Neural cell (in vitro differentiated cells): ENCODE data around the gene SLC30A7. TPM values are rescaled to one million over a fixed set of nuclear protein-coding genes. Genes with fewer than 3 reads are reported as not detected.

Experiments used
- H2AFZ ChIP-seq: fragments of 200-600, 300-800 bp; sonication (generic), shearing (Covaris generic); 2 replicates; pipeline ENCODE4 v1.6.0; 2014; ENCODE audit warnings: low read depth, mild to moderate bottlenecking, antibody characterized with exemption, low read length, moderate library complexity
- H3F3A ChIP-seq: fragments of 200-600 bp; shearing (Covaris generic); 2 replicates; pipeline ENCODE4 v1.6.1; 2016; ENCODE audit warnings: mild to moderate bottlenecking, moderate library complexity, mixed read lengths, antibody characterized with exemption, low read length; ENCODE audit not compliant: insufficient read depth, poor library complexity, severe bottlenecking
- H3K27ac ChIP-seq: fragments of 200-600, 300-800 bp; sonication (generic), shearing (Covaris generic); 2 replicates; pipeline ENCODE4 v1.5.1; 2014; ENCODE audit warnings: mild to moderate bottlenecking, low read length, moderate library complexity
- H3K27me3 ChIP-seq: fragments of 300-800, 200-600 bp; sonication (generic), shearing (Covaris generic); 2 replicates; pipeline ENCODE4 v1.6.0; 2014; ENCODE audit warnings: mild to moderate bottlenecking, low read depth, low read length, moderate library complexity; ENCODE audit not compliant: insufficient read depth
- H3K36me3 ChIP-seq: fragments of 300-800, 200-600 bp; sonication (generic), shearing (Covaris generic); 2 replicates; pipeline ENCODE4 v1.5.1; 2014; ENCODE audit warnings: mild to moderate bottlenecking, antibody characterized with exemption, low read length, moderate library complexity; ENCODE audit not compliant: insufficient read depth
- H3K4me2 ChIP-seq: fragments of 300-800, 200-600 bp; sonication (generic), shearing (Covaris generic); 2 replicates; pipeline ENCODE4 v1.6.0; 2014; ENCODE audit warnings: mild to moderate bottlenecking, low read length
- H3K4me3 ChIP-seq: fragments of 300-800, 200-600 bp; sonication (generic), shearing (Covaris generic); 2 replicates; pipeline ENCODE4 v1.5.1; 2014; ENCODE audit warnings: mild to moderate bottlenecking, low read length, moderate library complexity
- H3K79me2 ChIP-seq: fragments of 200-600 bp; shearing (Covaris generic); replicated peaks from 2 replicates; pipeline ENCODE4 v1.6.0; 2014; ENCODE audit warnings: mild to moderate bottlenecking, low read length, moderate library complexity; ENCODE audit not compliant: insufficient read depth
- H3K9ac ChIP-seq: fragments of 300-800, 200-600 bp; sonication (generic), shearing (Covaris generic); 2 replicates; pipeline ENCODE4 v1.6.1; 2016; ENCODE audit warnings: mild to moderate bottlenecking, low read length, mixed read lengths
- H3K9me2 ChIP-seq: fragments of 200-600 bp; shearing (Covaris generic); 2 replicates; pipeline ENCODE4 v1.6.1; 2016; ENCODE audit warnings: mild to moderate bottlenecking, low read length, mixed read lengths; ENCODE audit not compliant: insufficient read depth
- H3K9me3 ChIP-seq: fragments of 200-600, 300-800 bp; sonication (generic), shearing (Covaris generic); 2 replicates; pipeline ENCODE4 v1.6.1; 2016; ENCODE audit warnings: mild to moderate bottlenecking, mixed run types, low read length, moderate library complexity, mixed read lengths
- H4K20me1 ChIP-seq: fragments of 200-600 bp; shearing (Covaris generic); 2 replicates; pipeline ENCODE4 v1.6.1; 2016; ENCODE audit warnings: mild to moderate bottlenecking, mixed run types; ENCODE audit not compliant: insufficient read depth
- CTCF ChIP-seq: fragments of 450-650 bp; IDR thresholded peaks from 2 replicates; pipeline ENCODE4 v1.5.1; 2014; ENCODE audit warnings: antibody characterized with exemption, mild to moderate bottlenecking, moderate library complexity; ENCODE audit not compliant: poor library complexity, severe bottlenecking
- EP300 ChIP-seq: fragments of 450-650 bp; conservative IDR thresholded peaks from 2 replicates; pipeline ENCODE4 v1.6.1; 2014; ENCODE audit warnings: antibody characterized with exemption, mild to moderate bottlenecking, moderate library complexity; ENCODE audit not compliant: poor library complexity, severe bottlenecking
- EZH2 ChIP-seq: fragments of 200-600, 300-800 bp; shearing (Covaris generic), sonication (generic); IDR thresholded peaks from 2 replicates; pipeline ENCODE4 v1.6.1; 2014; ENCODE audit warnings: antibody characterized with exemption, low read length, borderline replicate concordance, mild to moderate bottlenecking; ENCODE audit not compliant: insufficient read depth, poor library complexity, severe bottlenecking
- MXI1 ChIP-seq: fragments of 450-650 bp; conservative IDR thresholded peaks from 2 replicates; pipeline ENCODE4 v1.6.1; 2014; ENCODE audit warnings: antibody characterized with exemption, mild to moderate bottlenecking; ENCODE audit not compliant: poor library complexity, severe bottlenecking
- POLR2AphosphoS5 ChIP-seq: IDR thresholded peaks from 2 replicates; pipeline ENCODE4 v1.6.1; 2012
- RAD21 ChIP-seq: fragments of 450-650 bp; conservative IDR thresholded peaks from 2 replicates; pipeline ENCODE4 v1.6.1; 2014; ENCODE audit warnings: antibody characterized with exemption, mild to moderate bottlenecking, moderate library complexity
- SMC3 ChIP-seq: fragments of 450-650 bp; conservative IDR thresholded peaks from 2 replicates; pipeline ENCODE4 v1.6.1; 2014; ENCODE audit warnings: antibody characterized with exemption, mild to moderate bottlenecking, moderate library complexity; ENCODE audit not compliant: poor library complexity
- TAF1 ChIP-seq: IDR thresholded peaks from 2 replicates; pipeline ENCODE4 v1.6.1; 2012; ENCODE audit warnings: low read depth
- polyA plus RNA-seq: library from polyadenylated mRNA; depleted of rRNA; stranded (reverse); fragments of >200 nt; gene quantifications from 2 replicates; pipeline ENCODE4 v1.2.3, GENCODE V29; 2014
- TF ChIP-seq, protein P1 (sequence below): IDR thresholded peaks from 2 replicates; pipeline ENCODE4 v1.6.1; 2012; ENCODE audit warnings: borderline replicate concordance

Gene SLC30A7
- polyA plus RNA-seq, 1 donor from 2014 or later, result 19.8 TPM

- no peak for TF ChIP-seq MXI1
Measured at GRCh38 chr1:100955322-100955721, 59.4 kb downstream of the SLC30A7 start (continued).

- no peaks in the 10 kb centered on the region for H3K36me3 ChIP-seq
- H3K4me2 ChIP-seq, result no peak overlapping the region
- no peaks in the 10 kb centered on the region for H3K9me3 ChIP-seq
- H3K4me3 ChIP-seq, result no peak overlapping the region
- no peaks in the 10 kb centered on the region for H3K79me2 ChIP-seq
- H3F3A ChIP-seq, result no peaks in the 10 kb centered on the region
- TF ChIP-seq POLR2AphosphoS5 (no peak), SMC3 (no peak), RAD21 (no peak), EP300 (no peak)
- TF ChIP-seq, protein P1, sequence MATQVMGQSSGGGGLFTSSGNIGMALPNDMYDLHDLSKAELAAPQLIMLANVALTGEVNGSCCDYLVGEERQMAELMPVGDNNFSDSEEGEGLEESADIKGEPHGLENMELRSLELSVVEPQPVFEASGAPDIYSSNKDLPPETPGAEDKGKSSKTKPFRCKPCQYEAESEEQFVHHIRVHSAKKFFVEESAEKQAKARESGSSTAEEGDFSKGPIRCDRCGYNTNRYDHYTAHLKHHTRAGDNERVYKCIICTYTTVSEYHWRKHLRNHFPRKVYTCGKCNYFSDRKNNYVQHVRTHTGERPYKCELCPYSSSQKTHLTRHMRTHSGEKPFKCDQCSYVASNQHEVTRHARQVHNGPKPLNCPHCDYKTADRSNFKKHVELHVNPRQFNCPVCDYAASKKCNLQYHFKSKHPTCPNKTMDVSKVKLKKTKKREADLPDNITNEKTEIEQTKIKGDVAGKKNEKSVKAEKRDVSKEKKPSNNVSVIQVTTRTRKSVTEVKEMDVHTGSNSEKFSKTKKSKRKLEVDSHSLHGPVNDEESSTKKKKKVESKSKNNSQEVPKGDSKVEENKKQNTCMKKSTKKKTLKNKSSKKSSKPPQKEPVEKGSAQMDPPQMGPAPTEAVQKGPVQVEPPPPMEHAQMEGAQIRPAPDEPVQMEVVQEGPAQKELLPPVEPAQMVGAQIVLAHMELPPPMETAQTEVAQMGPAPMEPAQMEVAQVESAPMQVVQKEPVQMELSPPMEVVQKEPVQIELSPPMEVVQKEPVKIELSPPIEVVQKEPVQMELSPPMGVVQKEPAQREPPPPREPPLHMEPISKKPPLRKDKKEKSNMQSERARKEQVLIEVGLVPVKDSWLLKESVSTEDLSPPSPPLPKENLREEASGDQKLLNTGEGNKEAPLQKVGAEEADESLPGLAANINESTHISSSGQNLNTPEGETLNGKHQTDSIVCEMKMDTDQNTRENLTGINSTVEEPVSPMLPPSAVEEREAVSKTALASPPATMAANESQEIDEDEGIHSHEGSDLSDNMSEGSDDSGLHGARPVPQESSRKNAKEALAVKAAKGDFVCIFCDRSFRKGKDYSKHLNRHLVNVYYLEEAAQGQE, result no peak
- no peaks in the 10 kb centered on the region for H3K9me2 ChIP-seq
- no peak overlapping the region for H3K9ac ChIP-seq
- H4K20me1 ChIP-seq, result no peaks in the 10 kb centered on the region
- H3K27me3 ChIP-seq, result no peaks in the 10 kb centered on the region
- H3K27ac ChIP-seq, result no peak overlapping the region
- no peak overlapping the region for H2AFZ ChIP-seq
Measured at GRCh38 chr1:100959502-100960060, 63.7 kb downstream of the SLC30A7 start.

DNA sequence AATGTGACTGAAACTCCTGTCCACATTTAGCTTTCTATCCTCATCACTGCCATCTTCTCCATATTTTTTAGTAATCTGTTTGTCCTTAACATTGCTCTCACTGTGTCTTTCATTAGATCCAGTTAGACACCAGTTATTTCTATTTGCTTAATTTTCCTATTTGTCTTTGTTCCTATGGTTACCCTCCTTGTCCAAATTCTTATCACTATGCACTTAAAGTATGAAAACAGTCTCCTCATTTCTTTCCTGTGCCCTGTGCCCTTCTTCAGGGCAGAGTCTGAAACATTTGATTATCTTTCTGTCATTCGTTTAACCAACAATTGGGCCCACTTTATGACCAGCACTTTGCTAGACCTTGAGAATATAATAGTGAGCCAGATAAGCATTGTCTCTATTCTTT, 64.2 kb downstream of the SLC30A7 start:
- Histone ChIP-seq H3K9me3 (no peaks in the 10 kb centered on the region), H3K36me3 (no peaks in the 10 kb centered on the region), H3F3A (no peaks in the 10 kb centered on the region), H3K4me3 (no peak overlapping the region), H4K20me1 (no peaks in the 10 kb centered on the region), H3K27me3 (no peaks in the 10 kb centered on the region), H3K4me2 (no peak overlapping the region), H2AFZ (no peak overlapping the region), H3K9ac (no peak overlapping the region), H3K79me2 (no peaks in the 10 kb centered on the region), H3K9me2 (no peaks in the 10 kb centered on the region), H3K27ac (no peak overlapping the region)
- TF ChIP-seq EZH2 (no peak), POLR2AphosphoS5 (no peak), RAD21 (no peak), TAF1 (no peak)

GRCh38 chr1:100968621-100969020, 72.7 kb downstream of the SLC30A7 start:
- no peaks in the 10 kb centered on the region for H3K27me3 ChIP-seq
- H3K9me3 ChIP-seq, result no peaks in the 10 kb centered on the region
- H3K27ac ChIP-seq, result no peak overlapping the region
- H3K4me2 ChIP-seq, result no peak overlapping the region
- H3K36me3 ChIP-seq, result peaks cover 6% of the 10 kb centered on the region
- H3K9ac ChIP-seq, result no peak overlapping the region
- no peaks in the 10 kb centered on the region for H3K79me2 ChIP-seq
- H4K20me1 ChIP-seq, result no peaks in the 10 kb centered on the region
- no peak overlapping the region for H3K4me3 ChIP-seq
- H2AFZ ChIP-seq, result no peak overlapping the region
- H3F3A ChIP-seq, result no peaks in the 10 kb centered on the region
- TF ChIP-seq POLR2AphosphoS5 (no peak), EZH2 (no peak), SMC3 (no peak), TAF1 (no peak), MXI1 (no peak), CTCF (no peak), EP300 (no peak), RAD21 (no peak)
- TF ChIP-seq, protein P1, result no peak
- no peaks in the 10 kb centered on the region for H3K9me2 ChIP-seq
